Activated T-helper 17 cell treated with anti-CD3 and anti-CD28 coated beads, Interleukin-2, amount 50 U/mL, for 72 hours (primary cell): ENCODE measurements around the gene SHOC1. TPM values are rescaled to one million over a fixed set of nuclear protein-coding genes. Genes with fewer than 3 reads are reported as not detected.

Experiments
- ATAC-seq: fragments of 150-1000 bp; cut with Tn5 transposase; replicated peaks from 2 replicates; pipeline ENCODE4 v1.10.0; 2021; ENCODE audit warnings: mild to moderate bottlenecking, moderate library complexity
- H3K27ac Mint-ChIP-seq: one replicate; pipeline ENCODE4 v1.8.0; 2022; ENCODE audit warnings: mixed read lengths
- H3K27me3 Mint-ChIP-seq: one replicate; pipeline ENCODE4 v1.8.0; 2022; ENCODE audit warnings: mixed read lengths
- H3K36me3 Mint-ChIP-seq: one replicate; pipeline ENCODE4 v1.8.0; 2022; ENCODE audit warnings: low read depth, mild to moderate bottlenecking, mixed read lengths
- H3K4me1 Mint-ChIP-seq: one replicate; pipeline ENCODE4 v1.8.0; 2022; ENCODE audit warnings: mixed read lengths
- H3K4me3 Mint-ChIP-seq: one replicate; pipeline ENCODE4 v1.8.0; 2022; ENCODE audit warnings: mild to moderate bottlenecking, mixed read lengths
- H3K9me3 Mint-ChIP-seq: one replicate; pipeline ENCODE4 v1.8.0; 2022; ENCODE audit warnings: mixed read lengths
- total RNA-seq, 2 donors: library from RNA; stranded (reverse); gene quantifications; one replicate each; pipeline ENCODE4 v1.2.3, GENCODE V29; 2022

Gene SHOC1
- total RNA-seq = not detected

DNA sequence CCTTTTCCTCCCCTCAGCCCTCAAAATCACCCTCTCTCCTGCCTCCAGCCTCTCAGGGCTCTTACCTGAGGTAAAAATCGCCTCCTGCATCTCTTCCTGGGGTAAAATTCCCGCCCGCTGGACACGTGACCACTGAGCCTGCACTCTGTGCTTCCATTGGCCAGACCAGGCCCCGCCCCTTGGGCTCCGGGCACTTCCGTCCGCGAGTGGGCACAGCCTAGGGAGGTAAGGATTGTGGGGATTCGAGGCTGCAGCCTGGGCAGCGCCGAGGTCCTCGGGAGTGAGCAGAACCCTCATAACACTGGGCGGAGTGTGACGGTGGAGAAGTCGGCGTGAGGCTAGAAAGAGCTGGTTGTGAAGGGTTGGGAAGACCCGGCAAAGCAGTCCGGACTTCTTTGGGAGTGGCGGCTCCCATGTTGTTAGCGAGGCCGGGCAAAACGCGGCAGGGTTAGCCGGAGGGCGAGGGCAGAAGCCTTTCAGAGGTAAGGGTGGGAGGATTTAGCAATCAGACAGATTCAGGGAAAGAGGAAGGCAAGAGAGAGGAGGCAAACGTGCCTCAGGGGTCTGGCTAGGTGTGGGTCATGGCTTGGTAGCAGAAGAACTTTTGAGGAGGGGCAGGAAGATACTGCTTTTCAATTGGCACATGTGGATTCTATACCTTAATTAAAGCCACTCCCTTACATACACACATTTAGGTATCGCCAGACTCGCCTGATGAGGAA lies at the start of gene SHOC1:
SHOC1 (minus strand) TSS at position 103 of the 722 bp plus-strand sequence. CDS start 3,519 bp downstream, outside the sequence.
- Mint-ChIP-seq H3K27me3 (no peaks in the 10 kb centered on the region), H3K4me3 (no peak within 1 kb of the TSS)
- no peak for ATAC-seq

DNA sequence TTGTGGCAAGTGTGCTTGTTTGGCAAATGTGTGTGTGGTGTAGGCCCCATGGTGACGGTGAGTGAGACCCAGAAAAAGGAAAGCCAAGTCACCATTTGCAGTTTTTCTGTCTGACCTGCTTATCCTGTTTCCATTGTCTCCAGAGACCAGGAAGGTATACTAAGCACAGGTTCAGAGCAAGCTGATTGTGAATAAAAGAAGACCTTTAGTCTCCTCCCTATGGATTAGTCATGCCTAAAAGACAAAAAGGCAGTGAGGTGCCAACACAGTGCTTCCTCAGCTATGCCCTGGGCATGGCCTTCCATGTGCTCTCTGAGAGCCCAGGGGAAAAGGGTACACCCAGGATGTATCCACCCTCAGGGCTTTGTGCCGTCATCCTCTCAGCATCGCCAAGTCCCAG lies 49.2 kb upstream of the SHOC1 start:
- no peaks in the 10 kb centered on the region for H3K36me3 Mint-ChIP-seq
- no peak for ATAC-seq
- H3K4me3 Mint-ChIP-seq = no peak overlapping the region
- H3K4me1 Mint-ChIP-seq = no peaks in the 10 kb centered on the region
- H3K27me3 Mint-ChIP-seq = no peaks in the 10 kb centered on the region
- no peak overlapping the region for H3K27ac Mint-ChIP-seq
- H3K9me3 Mint-ChIP-seq = no peaks in the 10 kb centered on the region

More for the DNA sequence above, at the start of gene SHOC1:
- Mint-ChIP-seq H3K27ac (no peak within 1 kb of the TSS), H3K4me1 (no peaks in the 10 kb centered on the region), H3K9me3 (no peaks in the 10 kb centered on the region), H3K36me3 (no peaks in the 10 kb centered on the region)

DNA sequence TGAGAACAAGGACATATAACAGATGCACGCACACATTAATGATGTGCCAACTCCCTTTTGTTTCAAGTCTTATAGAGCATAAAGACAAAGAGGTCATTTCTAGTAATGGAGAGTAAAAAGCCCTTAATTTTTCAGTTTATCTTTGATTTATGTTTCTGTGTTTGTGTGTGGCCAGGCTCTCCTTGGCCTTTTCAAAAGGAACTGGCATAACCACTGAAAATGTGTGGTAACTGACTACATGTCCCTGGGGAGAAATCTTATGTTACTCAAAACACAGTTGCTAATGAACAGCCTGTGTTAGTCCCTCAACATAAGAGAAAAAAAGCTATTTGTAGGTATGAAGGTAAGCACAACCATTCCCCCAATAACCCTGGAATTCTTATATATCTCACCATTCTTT lies 47.6 kb upstream of the SHOC1 start:
- Mint-ChIP-seq H3K4me3 (no peak overlapping the region), H3K27ac (no peak overlapping the region), H3K9me3 (no peaks in the 10 kb centered on the region), H3K36me3 (no peaks in the 10 kb centered on the region), H3K27me3 (no peaks in the 10 kb centered on the region), H3K4me1 (no peaks in the 10 kb centered on the region)
- ATAC-seq = no peak

DNA sequence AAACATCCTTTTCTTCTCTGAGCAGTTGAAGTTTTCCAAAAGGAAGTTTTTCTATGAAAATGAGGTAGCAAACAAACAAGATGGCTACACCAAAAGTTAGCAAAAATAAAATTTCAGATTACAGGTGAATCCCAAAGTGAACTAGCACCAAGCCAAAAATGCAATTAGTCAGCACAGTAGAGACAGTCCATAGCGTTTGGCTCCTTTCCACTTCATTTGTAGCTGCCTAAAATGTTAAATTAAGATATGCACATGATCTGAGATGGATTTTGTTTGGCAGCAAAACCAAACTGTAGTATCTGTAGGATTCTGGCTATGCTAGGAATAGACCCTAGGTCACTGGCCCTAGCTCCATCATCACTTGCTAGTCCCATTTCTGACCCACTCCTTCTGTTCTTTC lies 45.7 kb upstream of the SHOC1 start:
- Mint-ChIP-seq H3K27me3 (no peaks in the 10 kb centered on the region), H3K4me1 (no peaks in the 10 kb centered on the region), H3K27ac (no peak overlapping the region), H3K9me3 (no peaks in the 10 kb centered on the region), H3K4me3 (no peak overlapping the region), H3K36me3 (no peaks in the 10 kb centered on the region)
- ATAC-seq = no peak

DNA sequence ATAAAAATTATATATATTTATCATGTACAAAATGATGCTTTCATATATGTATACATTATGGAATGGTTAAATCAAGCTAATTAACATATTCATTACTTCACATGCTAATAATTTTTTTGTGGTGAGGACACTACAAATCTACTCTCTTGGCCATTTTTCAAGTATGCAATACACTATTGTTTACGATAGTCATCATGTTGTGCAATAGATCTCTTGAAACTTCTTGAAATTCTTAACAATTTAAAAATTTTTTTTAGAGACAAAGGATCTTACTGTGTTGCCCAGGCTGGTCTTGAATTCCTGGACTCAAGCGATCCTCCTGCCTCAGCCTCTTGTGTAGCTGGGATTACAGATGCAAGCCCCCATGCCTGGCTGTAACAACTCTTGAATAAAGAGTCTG lies 45.2 kb upstream of the SHOC1 start:
- Mint-ChIP-seq H3K4me1 (peaks cover 2% of the 10 kb centered on the region), H3K4me3 (no peak overlapping the region), H3K27ac (no peak overlapping the region), H3K9me3 (no peaks in the 10 kb centered on the region), H3K27me3 (no peaks in the 10 kb centered on the region), H3K36me3 (no peaks in the 10 kb centered on the region)
- no peak for ATAC-seq

DNA sequence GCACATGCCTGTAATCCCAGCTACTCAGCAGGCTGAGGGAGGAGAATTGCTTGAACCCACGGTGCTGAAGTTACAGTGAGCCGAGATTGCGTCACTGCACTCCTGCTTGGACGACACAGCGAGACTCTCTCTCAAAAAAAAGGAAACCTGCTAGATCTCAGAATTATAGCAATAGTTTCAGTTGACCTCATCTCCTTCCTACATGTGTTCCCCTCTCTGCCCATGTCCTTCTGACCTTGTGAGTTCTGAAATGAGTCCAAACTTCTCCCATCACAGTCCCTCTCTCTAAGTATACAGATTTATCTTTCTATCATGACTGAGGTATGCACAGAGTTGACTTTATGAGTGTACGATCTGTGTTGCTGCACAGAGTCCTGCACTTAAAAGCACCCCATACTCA lies 44.6 kb upstream of the SHOC1 start:
- Mint-ChIP-seq H3K4me1 (peaks cover 4% of the 10 kb centered on the region), H3K27me3 (no peaks in the 10 kb centered on the region), H3K9me3 (no peaks in the 10 kb centered on the region), H3K36me3 (no peaks in the 10 kb centered on the region), H3K27ac (no peak overlapping the region), H3K4me3 (no peak overlapping the region)
- ATAC-seq = peak; percentile 64

DNA sequence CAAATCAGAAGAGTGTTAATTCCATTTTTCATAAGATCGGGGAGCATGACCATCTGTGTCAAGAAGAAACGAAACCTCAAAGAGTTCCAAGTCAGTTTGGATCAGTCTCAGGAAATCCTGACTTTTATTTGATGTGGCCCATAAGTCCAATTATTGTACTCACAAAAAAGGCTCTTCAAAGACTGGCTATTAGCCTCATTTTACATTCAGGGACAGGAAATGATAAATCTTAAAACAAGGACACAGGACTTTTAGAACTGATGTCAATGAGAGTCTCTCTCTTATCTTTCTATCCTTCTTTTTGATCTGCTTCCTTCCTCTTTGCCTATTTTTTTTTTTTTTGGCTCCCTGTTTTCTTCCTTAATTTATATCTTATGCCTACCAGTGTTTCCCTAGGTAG lies 43.7 kb upstream of the SHOC1 start:
- Mint-ChIP-seq H3K27me3 (no peaks in the 10 kb centered on the region), H3K9me3 (no peaks in the 10 kb centered on the region), H3K4me1 (peaks cover 4% of the 10 kb centered on the region), H3K4me3 (no peak overlapping the region), H3K27ac (no peak overlapping the region), H3K36me3 (no peaks in the 10 kb centered on the region)
- no peak for ATAC-seq

DNA sequence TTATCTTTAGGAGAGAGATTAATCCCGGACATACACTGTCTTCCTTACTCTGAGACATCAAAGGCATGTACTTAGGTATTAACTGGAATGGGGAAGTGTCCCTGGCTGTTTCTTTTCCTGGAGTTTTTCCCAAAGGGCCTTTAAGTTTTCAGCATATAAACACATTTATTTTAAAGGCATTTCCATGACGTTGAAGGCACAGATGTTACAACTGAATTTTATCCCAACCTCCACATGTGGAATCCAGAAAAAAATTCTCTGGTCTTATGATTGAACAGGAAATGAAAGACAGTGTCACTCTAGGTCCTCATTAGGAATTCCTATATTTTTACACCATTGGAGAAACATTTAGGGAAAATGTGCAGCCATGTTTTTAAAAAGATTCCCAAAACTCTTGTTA lies 41.6 kb upstream of the SHOC1 start:
- Mint-ChIP-seq H3K27me3 (no peaks in the 10 kb centered on the region), H3K36me3 (no peaks in the 10 kb centered on the region), H3K9me3 (no peaks in the 10 kb centered on the region), H3K27ac (no peak overlapping the region), H3K4me3 (no peak overlapping the region), H3K4me1 (peaks cover 4% of the 10 kb centered on the region)
- ATAC-seq = no peak

DNA sequence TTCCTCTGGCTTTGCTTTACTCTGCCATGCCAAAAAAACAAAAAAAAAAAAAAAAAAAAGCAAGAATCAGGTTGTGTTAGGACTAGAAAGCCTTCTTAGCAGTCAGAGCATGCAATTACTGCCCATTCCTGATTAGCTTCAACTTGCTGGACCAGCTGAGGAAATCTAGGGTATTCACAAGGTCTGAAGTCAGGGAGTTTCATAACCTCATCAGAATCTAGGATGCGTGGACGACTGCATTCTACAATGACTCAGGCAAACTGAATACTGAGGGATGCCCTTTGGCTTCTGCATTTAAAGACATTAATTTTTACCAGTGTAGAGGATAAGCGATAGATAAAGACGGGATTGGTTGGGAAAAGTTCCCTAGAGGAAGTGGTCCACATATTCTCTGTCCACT lies 39.2 kb upstream of the SHOC1 start:
- no peak overlapping the region for H3K4me3 Mint-ChIP-seq
- no peak for ATAC-seq
- no peaks in the 10 kb centered on the region for H3K9me3 Mint-ChIP-seq
- H3K27me3 Mint-ChIP-seq = no peaks in the 10 kb centered on the region
- H3K36me3 Mint-ChIP-seq = no peaks in the 10 kb centered on the region
- peaks cover 4% of the 10 kb centered on the region for H3K4me1 Mint-ChIP-seq
- no peak overlapping the region for H3K27ac Mint-ChIP-seq

DNA sequence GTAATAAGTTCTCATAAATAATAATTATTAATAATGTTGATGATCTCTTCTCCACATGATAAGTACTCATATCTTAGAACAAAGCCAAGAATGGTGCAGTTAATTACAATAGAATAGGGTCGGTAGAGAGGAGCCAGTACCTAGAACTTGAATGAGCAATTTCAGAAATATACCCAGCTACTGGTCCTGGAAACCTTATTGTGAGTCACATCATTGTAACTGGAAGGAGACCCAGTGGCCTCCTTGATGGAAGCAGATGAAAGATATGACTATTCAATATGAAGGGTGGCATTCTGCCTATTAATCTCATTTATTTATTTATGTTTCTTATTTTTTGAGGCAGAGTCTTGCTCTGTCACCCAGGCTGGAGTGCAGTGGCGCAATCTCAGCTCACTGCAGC lies 37.7 kb upstream of the SHOC1 start:
- peaks cover 4% of the 10 kb centered on the region for H3K4me1 Mint-ChIP-seq
- H3K27me3 Mint-ChIP-seq = no peaks in the 10 kb centered on the region
- peak; percentile 34 for ATAC-seq
- no peaks in the 10 kb centered on the region for H3K9me3 Mint-ChIP-seq
- no peak overlapping the region for H3K4me3 Mint-ChIP-seq
- H3K36me3 Mint-ChIP-seq = no peaks in the 10 kb centered on the region
- H3K27ac Mint-ChIP-seq = no peak overlapping the region

DNA sequence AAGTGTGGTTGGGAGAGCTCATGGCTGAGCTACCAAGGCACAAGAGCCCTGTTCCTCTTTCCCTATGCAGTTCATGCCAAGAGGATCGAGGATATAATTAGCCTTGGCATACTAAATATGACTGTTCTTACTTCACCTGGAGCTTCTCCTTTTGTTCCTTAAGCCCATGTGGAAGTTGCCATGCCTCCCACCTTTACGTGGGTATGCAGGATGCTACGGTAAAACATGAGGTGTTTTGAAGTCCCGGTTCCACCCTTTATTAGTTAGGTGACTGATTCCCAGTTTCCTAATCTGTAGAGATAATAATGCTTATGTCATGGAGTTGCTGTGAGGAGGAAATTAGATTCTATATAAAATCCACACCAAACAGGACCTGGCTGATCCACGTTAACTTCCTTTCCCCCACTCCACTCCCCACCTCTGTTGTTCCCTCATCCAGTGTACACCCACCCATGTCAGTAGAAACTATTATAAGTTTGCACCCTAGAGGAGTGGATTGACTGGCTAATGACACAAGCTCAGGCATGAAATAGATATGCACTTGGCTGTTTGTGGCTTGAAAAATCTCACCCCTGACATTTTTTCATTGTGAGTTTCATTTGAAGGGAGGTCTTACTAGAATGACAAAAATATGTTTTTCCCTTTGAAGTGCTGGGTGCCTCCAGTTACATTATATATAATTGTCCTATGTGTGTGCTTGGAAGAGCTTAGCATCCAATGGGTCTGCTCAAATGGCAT lies 36.8 kb upstream of the SHOC1 start:
- no peaks in the 10 kb centered on the region for H3K9me3 Mint-ChIP-seq
- no peak overlapping the region for H3K4me3 Mint-ChIP-seq
- H3K27ac Mint-ChIP-seq = no peak overlapping the region

DNA sequence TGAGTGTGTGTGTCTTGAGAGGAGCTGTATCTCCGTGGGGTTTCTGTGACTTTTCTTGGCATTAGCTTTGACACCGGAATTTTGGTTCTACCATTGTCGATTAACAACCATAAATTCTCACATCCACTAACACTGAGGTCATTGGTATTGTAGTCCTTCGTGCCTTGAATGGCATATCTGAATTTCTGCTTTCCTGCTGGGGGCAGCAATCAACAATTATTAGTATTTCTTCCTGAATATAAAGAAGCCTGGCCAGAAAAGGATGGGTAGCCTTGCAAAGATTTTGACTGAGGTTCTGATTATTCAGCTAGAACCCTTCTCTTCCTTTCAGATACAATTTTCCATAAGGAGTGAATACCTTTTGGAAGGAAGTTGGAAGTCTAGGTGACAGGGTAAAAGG lies 33.5 kb upstream of the SHOC1 start:
- Mint-ChIP-seq H3K27me3 (no peaks in the 10 kb centered on the region), H3K4me3 (no peak overlapping the region)

More for the DNA sequence above, 36.8 kb upstream of the SHOC1 start:
- Mint-ChIP-seq H3K36me3 (no peaks in the 10 kb centered on the region), H3K4me1 (peaks cover 4% of the 10 kb centered on the region), H3K27me3 (no peaks in the 10 kb centered on the region)
- ATAC-seq = no peak

DNA sequence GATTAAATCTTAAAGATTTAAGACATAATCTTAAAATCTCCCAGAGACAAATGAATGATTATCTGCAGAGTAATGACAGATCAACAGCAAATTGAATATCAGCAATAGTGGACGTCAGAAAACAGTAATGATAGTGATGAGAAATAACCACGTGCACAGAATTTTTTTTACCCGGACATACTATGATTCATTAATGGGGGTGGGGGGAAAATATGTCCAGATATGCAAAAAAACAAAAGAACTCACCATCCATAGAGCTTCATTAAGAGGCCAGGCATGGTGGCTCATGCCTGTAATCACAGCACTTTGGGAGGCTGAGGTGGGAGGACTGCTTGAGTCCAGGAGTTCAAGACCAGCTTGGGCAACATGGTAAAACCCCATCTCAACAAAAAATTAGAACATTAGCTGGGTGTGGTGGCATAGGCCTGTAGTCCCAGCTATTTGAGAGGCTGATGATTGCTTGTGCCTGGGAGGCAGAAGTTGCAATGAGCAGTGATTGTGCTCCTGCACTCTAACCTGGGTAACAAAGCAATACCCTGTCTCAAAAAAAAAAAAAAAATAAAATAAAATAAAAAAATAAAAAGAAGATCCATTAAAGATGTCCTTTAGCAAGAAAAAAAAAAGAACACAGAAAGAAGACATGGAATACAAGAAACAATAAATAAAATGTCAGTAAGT lies 30.9 kb upstream of the SHOC1 start:
- no peaks in the 10 kb centered on the region for H3K9me3 Mint-ChIP-seq
- H3K27me3 Mint-ChIP-seq = no peaks in the 10 kb centered on the region
- no peak overlapping the region for H3K27ac Mint-ChIP-seq
- no peaks in the 10 kb centered on the region for H3K36me3 Mint-ChIP-seq
- no peak overlapping the region for H3K4me3 Mint-ChIP-seq
- no peaks in the 10 kb centered on the region for H3K4me1 Mint-ChIP-seq
- ATAC-seq = no peak

More for the DNA sequence above, 33.5 kb upstream of the SHOC1 start:
- H3K4me1 Mint-ChIP-seq = no peaks in the 10 kb centered on the region
- no peaks in the 10 kb centered on the region for H3K36me3 Mint-ChIP-seq
- H3K27ac Mint-ChIP-seq = no peak overlapping the region
- no peaks in the 10 kb centered on the region for H3K9me3 Mint-ChIP-seq
- no peak for ATAC-seq

DNA sequence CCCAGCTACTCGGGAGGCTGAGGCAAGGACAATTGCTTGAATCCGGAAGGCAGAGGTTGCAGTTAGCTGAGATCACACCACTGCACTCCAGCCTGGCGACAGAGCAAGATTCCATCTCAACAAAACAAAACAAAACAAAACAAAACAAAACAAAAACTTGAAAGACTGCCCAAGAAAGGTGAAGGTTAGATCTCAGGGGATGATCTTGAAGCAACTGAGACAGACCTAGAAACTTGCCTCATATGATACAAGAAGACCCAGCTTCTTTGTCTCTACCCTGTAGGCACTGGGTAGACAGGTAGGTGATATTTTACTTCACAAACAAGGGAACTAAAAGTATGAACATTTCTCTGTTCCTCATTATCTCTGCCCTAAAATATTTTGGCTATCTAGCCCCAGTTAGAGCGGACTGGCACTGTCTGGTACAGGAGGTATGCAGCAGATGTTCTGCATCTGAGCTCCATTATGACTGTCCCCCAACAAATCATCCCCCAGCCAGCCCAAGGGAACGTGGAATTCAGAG lies 26.3 kb upstream of the SHOC1 start:
- ATAC-seq = no peak
- no peaks in the 10 kb centered on the region for H3K9me3 Mint-ChIP-seq
- H3K36me3 Mint-ChIP-seq = no peaks in the 10 kb centered on the region

DNA sequence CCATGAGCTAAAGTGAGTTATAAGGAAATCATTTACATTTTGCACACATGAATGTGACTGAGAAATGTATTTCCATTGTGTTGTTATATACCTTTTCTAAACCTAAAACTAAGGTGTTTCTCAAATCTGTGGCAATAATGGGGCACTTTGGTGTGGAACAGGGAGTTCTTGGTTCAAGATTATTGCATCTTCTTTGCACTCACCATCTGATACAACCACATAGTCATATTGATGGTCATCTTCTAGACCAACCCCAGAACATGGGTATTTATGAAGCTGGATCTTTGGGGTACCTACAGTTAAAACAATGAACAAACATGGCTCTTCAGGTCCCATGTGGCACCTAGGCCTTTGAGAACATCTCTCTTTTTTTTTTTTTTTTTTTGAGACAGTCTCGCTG lies 24.6 kb upstream of the SHOC1 start:
- H3K36me3 Mint-ChIP-seq = no peaks in the 10 kb centered on the region

More for the DNA sequence above, 26.3 kb upstream of the SHOC1 start:
- Mint-ChIP-seq H3K4me1 (no peaks in the 10 kb centered on the region), H3K27ac (no peak overlapping the region), H3K27me3 (no peaks in the 10 kb centered on the region), H3K4me3 (no peak overlapping the region)

More for the DNA sequence above, 24.6 kb upstream of the SHOC1 start:
- ATAC-seq = no peak
- Mint-ChIP-seq H3K9me3 (no peaks in the 10 kb centered on the region), H3K27me3 (no peaks in the 10 kb centered on the region), H3K27ac (no peak overlapping the region), H3K4me3 (no peak overlapping the region), H3K4me1 (no peaks in the 10 kb centered on the region)
